ENCODE results near the gene RPS6KA1.

DNA sequence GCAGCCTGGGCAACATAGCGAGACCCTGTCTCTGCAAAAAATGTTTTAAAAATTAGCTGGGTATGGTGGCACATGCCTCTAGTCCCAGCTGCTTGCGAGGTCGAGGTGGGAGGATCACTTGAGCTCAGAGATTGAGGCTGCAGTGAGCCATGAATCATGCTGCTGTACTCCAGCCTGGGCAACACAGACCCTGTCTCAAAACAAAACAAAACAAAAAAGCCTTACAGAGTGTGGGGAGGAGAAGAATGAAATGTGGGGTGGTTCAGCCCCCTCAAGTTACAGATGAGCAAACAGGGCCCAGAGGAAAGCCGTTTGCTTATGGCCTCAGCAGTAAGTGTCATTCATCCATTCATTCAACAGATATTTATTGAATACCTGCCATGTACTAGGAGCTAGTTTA is 40.7 kb downstream of the RPS6KA1 start:
- TF ChIP-seq CTCF (optimal IDR thresholded peaks at IDR 0.05 in 1 of 3, IDR thresholded peaks at IDR 0.05 in 1 of 3, conservative IDR thresholded peaks at IDR 0.05 in 1 of 3; ENCODE audit: extremely low read depth in 1 of 3, insufficient read depth in 2 of 3, low read length in 3 of 3) (no peak), EZH2 (IDR thresholded peaks at IDR 0.05; ENCODE audit: low read length) (no peak)
